Heart right ventricle (tissue), 16 donors: ENCODE data around the gene CHD3. TPM values are rescaled to one million over a fixed set of nuclear protein-coding genes. Genes with fewer than 3 reads are reported as not detected.
"Not testable (repeated sequence)": the region's sequence is repeated elsewhere in the genome, so short reads cannot be mapped to it uniquely, and the experiment has no call there.

Source experiments
- ATAC-seq, 8 donors: fragments of 200-7000 bp; cut with Tn5 transposase; one replicate each; pipeline ENCODE4 v1.9.1; 2020; ENCODE audit warnings: mild to moderate bottlenecking in 8 of 8, moderate library complexity in 8 of 8, moderate number of reproducible peaks in 1 of 8
- DNase-seq, 2 donors: peaks; one replicate each; pipeline ENCODE4 v3.0.0-alpha.2; 2020
- H3K27ac ChIP-seq, 10 donors: fragments of 200-600 bp; sonication (generic) in 2 of 10; one replicate each; pipeline versions ENCODE4 v1.5.0 to v1.8.0; 2020 to 2022; ENCODE audit warnings: mild to moderate bottlenecking in 3 of 10
- H3K27me3 ChIP-seq, 7 donors: fragments of 200-600 bp; one replicate each; pipeline ENCODE4 v1.8.0; 2021 to 2022; ENCODE audit warnings: mild to moderate bottlenecking in 2 of 7
- H3K36me3 ChIP-seq, 9 donors: fragments of 200-600 bp; sonication (generic) in 1 of 9; one replicate each; pipeline versions ENCODE4 v1.5.0 to v1.8.0; 2020 to 2022; ENCODE audit warnings: mild to moderate bottlenecking in 2 of 9
- H3K4me1 ChIP-seq, 9 donors: fragments of 200-600 bp; sonication (generic) in 1 of 9; one replicate each; pipeline versions ENCODE4 v1.5.0 to v1.8.0; 2020 to 2022; ENCODE audit warnings: mild to moderate bottlenecking in 4 of 9
- H3K4me3 ChIP-seq, 10 donors: fragments of 200-600 bp; sonication (generic) in 2 of 10; one replicate each; pipeline versions ENCODE4 v1.5.0 to v1.8.0; 2020 to 2022; ENCODE audit warnings: mild to moderate bottlenecking in 7 of 10, moderate library complexity in 2 of 10
- H3K9me3 ChIP-seq, 11 donors: fragments of 200-600 bp in 10 of 11; sonication (generic) in 2 of 11; one replicate each; pipeline versions ENCODE4 v1.5.0 to v1.8.0; 2013 to 2022; ENCODE audit warnings: mild to moderate bottlenecking in 2 of 11, control low read depth in 1 of 11, moderate library complexity in 1 of 11
- CTCF ChIP-seq, 9 donors: fragments of 200-600 bp; sonication (generic) in 2 of 9; IDR thresholded peaks; one replicate each; pipeline versions ENCODE4 v1.5.0 to v1.8.0; 2021 to 2022; ENCODE audit warnings: antibody characterized with exemption in 9 of 9, mild to moderate bottlenecking in 5 of 9, moderate library complexity in 1 of 9
- WGBS, 2 donors: extraction: QIAGEN DNeasy Blood & Tissue Kit; methylation state at CpG; one replicate each; pipeline ENCODE4 v1.1.7; 2013; ENCODE audit warnings: inconsistent platforms in 1 of 2; 5-methylcytosine and 5-hydroxymethylcytosine counted together
- intact Hi-C, 10 donors: fragments of 100-400 bp; cut with DNase I; formaldehyde crosslinking; loops; one replicate each; pipeline versions ENCODE4 v1.11.1 to v1.14.2; 2022
- polyA plus RNA-seq, 2 donors: library from polyadenylated mRNA; stranded (reverse); fragments of 200-250 nt; gene quantifications; one replicate each; pipeline ENCODE4 v1.2.3, GENCODE V29; 2013
- total RNA-seq, 10 donors: library from RNA; stranded (reverse); fragmentation: NEBNext Ultra II Directional in 3 of 10; extraction: Animal tissue kit (Norgen Biotek cat#: 25700) in 3 of 10; gene quantifications; one replicate each; pipeline versions ENCODE4 v1.2.1 to v1.2.4, GENCODE V29; 2021 to 2023
- donor health status: Arrhythmogenic right ventricular cardiomyopathy.
- donor health status: ischemic (EF 13 %, LVEDD 7.1; RV severe dilation, severe dysfunction).
- donor health status: healthy with polysubstance abuse.
- donor health status: DM: no; HTN: yes; CAD: no.
- donor health status: DM: no; HTN: no; CAD: no.
- donor health status: ischemic (EF 25% LVEDD 6.9; RV normal size, moderate dysfunction).
- donor health status: ischemic (EF 25% LVEDD 5.7; RV mildly dilated, moderate dysfunction).
- donor health status: healthy.
- donor health status: DM: yes; HTN: yes; CAD: no.
- donor health status: Ischemic cardiomyopathy.
- donor health status: ischemic (EF 35%, LVEDD 5.7; RV mildly dilated, moderate dysfunction).
- donor health status: nonischemic (EF 11% LVEDD 7.7; RV severe dilation, severe dysfunction).
- donor health status: DM: yes; HTN: yes; CAD: no.
- donor health status: PGD.
- donor health status: ischemic (EF 29% LVEDD 5.4; RV normal size, mild dysfunction).
- donor health status: nonischemic (EF 23%, LVEDD 6.1; RV moderate dilation, normal function).

CHD3 gene
- total and polyA plus RNA-seq, 12 donors = 8.2 to 29.0 (median 11.1) TPM

GRCh38 chr17:7947651-7948050, 59.1 kb downstream of the CHD3 start:
- H3K36me3 ChIP-seq = peaks cover 0 to 79% (median 55%) of the 10 kb centered on the region in 9 donors
- ATAC-seq (no peak), DNase-seq (no peak)
- H3K4me1 ChIP-seq = no peaks in the 10 kb centered on the region
- no peaks in the 10 kb centered on the region for H3K9me3 ChIP-seq
- H3K4me3 ChIP-seq = no peak overlapping the region
- H3K27me3 ChIP-seq = no peaks in the 10 kb centered on the region
- intact Hi-C loops = no loop called here
- no peak for TF ChIP-seq CTCF (IDR thresholded peaks at IDR 0.05)
- 84% methylated on average over 5 of the region's 5 CpGs for WGBS, 2 donors
- no peak overlapping the region for H3K27ac ChIP-seq

GRCh38 chr17:7950578-7950977, 62.0 kb downstream of the CHD3 start:
- Histone ChIP-seq H3K27me3 (no peaks in the 10 kb centered on the region), H3K9me3 (no peaks in the 10 kb centered on the region), H3K27ac (no peak overlapping the region), H3K4me3 (no peak overlapping the region), H3K4me1 (peaks cover 0 to 8% (median 5%) of the 10 kb centered on the region in 9 donors), H3K36me3 (peaks cover 0 to 50% (median 29%) of the 10 kb centered on the region in 9 donors)
- WGBS, 2 donors = 77 to 80% methylated on average over 3 of the region's 3 CpGs
- intact Hi-C loops = no loop called here
- no peak for TF ChIP-seq CTCF (IDR thresholded peaks at IDR 0.05)
- ATAC-seq = no peak
- DNase-seq = no peak

DNA sequence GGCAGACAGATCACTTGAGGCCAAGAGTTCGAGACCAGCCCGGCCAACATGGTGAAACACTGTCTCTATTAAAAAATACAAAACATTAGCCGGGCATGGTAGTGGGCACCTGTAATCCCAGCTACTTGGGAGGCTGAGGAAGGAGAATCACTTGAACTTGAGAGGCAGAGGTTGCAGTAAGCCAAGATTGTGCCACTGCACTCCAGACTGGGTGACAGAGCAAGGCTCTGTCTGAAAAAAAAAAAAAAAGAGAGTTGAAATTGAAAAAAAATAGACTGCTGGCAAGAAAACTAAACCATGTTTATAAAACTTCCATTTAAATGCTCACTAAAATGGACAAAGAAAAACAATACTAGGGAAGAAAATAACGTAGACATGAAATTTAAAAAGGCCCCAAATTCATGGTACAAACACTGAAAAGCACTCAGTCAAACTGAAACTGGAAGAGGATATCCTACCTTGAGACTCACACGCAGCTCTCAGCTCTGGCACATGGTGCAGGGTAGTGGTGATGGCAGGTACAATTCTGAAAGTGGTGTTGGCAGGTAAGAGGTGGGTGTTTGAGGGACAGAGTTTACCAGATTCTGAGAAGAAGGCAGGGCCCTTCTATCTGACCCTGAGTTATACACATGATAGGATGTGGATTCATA, 62.7 kb downstream of the CHD3 start:
- Histone ChIP-seq H3K9me3 (no peaks in the 10 kb centered on the region), H3K36me3 (peaks cover 0 to 43% (median 22%) of the 10 kb centered on the region in 9 donors), H3K27me3 (no peaks in the 10 kb centered on the region), H3K27ac (no peak overlapping the region), H3K4me3 (no peak overlapping the region), H3K4me1 (peaks cover 0 to 15% (median 11%) of the 10 kb centered on the region in 9 donors)
- intact Hi-C loops = no loop called here
- 80 to 82% methylated on average over 5 of the region's 5 CpGs for WGBS, 2 donors
- ATAC-seq (no peak), DNase-seq (no peak)
- no peak for TF ChIP-seq CTCF (IDR thresholded peaks at IDR 0.05)

DNA sequence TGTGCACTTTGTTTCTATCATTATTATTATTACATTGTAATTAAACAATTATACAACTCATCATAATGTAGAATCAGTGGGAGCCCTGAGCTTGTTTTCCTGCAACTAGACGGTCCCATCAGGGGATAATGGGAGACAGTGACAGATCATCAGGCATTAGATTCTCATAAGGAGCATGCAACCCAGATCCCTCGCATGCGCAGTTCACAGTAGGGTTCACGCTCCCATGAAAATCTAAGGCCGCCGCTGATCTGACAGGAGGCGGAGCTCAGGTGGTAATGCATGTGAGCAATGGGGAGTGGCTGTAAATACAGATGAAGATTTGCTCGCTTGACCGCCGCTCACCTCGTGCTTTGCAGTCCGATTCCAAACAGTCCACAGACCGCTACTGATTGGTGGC, 64.7 kb downstream of the CHD3 start:
- H3K27ac ChIP-seq, H3K9me3 ChIP-seq, H3K27me3 ChIP-seq, DNase-seq, intact Hi-C loops, H3K4me3 ChIP-seq, ATAC-seq: not testable (repeated sequence)
- Histone ChIP-seq H3K36me3 (peaks cover 0 to 23% (median 12%) of the 10 kb centered on the region in 9 donors), H3K4me1 (peaks cover 0 to 21% (median 11%) of the 10 kb centered on the region in 9 donors)
- 96 to 98% methylated on average over 13 of the region's 13 CpGs for WGBS, 2 donors
